Cortex of kidney (tissue), 1 donor: ENCODE data around the gene SNX7.

Source experiments
- DNase-seq: peaks from one replicate; lab custom pipeline; 2025; lab: John Stamatoyannopoulos, UW

Gene SNX7

DNA sequence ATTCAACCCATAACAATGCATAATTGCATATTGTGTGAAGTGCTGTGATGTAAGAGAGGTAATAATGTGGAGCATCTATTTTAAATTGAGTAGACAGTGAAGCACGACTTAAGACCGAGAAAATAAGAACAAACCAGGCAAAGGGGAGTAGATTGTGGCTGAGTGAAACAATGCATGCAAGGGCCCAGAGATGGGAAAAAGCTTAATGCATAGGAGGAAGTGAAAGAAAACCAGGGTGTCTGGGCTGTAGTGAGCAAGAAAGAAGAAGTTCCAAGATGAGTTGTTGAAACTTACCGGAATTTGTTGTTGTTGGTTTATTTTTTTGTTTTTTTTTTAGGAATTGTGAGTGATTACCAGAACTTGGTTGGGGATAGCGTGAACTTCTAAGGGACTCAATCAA is 104.7 kb downstream of the SNX7 start:
- DNase-seq = no peak

DNA sequence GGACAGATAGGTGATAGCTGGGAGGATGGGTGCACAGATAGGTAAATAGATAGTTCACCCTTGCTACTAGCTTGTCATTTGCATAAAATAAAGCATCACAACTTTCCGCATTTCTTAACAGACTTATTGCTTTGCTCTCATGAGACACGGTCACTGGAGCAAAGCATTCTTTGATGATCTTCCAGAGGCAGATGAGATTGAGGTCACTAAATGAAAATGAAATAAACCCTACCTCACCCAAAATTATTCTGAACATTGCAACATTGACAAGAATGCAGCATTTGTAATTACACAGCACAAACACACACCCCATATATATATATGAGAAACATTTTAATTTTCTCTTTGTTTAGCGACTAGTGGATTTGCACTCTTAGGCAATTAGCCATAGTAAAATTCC is 107.6 kb downstream of the SNX7 start:
- DNase-seq = no peak

DNA sequence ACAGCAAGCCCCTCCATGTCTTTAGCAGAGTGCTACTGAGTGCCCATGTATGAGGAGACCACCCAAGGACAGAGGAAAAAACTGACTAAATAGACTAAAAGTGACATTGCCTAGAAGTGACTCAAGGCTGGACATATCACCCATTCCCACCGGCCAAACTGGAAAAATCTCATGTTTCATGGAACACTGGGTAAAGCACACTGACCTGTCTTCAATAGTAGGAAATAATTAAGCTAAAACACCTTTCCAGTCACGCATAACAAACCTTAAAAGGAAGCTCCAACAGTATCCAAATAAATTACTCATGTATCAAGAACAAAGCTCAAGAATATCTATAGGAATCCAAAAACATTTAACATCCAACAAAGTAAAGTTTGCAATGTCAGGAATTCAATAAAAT is 120.4 kb downstream of the SNX7 start:
- DNase-seq = no peak

DNA sequence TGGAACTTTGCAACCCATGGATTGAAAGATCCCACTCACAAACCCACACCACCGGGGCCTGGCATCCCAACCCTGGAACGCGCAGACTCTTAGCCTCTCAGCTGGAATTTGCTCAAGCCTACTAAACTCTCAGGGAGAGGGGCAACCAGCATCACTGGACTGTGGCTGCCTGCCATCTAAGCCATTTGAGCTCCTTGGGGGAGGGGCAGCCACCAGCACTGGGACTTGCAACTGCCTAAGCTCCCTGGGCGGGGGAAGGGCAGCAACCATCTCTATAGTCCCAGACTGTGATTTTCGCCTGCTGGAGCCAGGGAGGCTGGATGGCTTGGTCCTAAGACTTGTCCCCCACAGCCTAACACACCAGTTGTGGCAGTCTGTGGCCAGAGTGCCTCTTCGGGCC is 122.3 kb downstream of the SNX7 start:
- no peak for DNase-seq

DNA sequence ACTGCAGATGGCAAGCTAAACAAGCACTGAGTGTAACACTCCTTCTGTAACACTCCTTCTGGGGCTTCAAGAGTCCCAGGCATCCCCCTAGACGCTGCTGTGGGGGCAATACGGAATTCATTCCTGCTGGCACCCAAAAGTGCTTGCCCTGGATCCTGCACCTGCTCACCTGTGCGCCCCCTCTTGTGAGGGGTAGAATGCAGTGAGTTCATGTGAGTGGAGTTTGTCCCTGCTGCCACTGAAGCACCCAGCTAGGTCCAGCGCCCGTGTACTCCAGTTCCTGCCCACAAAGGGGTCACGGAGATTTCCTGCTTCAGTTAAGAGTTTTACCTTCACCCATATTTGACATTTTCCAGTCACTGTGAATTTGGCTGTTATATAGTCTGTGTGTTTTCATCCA is 130.0 kb downstream of the SNX7 start:
- DNase-seq = no peak

GRCh38 chr1:98792123-98792522 is 130.6 kb downstream of the SNX7 start:
- no peak for DNase-seq

DNA sequence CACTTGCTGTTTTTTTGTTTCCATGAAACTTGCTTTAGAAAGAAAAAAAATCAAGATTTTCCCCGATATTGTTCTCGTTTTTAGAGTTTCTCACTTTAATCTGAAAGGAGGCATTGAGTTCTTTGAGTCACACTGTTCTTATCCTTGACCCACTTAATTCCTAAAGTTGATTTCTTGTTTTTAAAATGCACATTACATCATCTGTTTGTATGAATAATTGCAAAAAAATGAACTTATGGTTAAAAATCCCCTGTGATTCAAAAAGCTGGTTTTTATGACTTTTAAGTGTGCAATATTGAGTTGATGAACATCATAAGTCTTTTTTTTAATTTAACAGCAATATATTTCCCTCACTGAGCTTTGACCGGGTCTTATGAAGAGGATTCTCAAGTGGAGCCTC is 131.6 kb downstream of the SNX7 start:
- DNase-seq = no peak

GRCh38 chr1:98794196-98794886 is 132.8 kb downstream of the SNX7 start:
- no peak for DNase-seq

- DNase-seq = no peak
Measured at GRCh38 chr1:98796049-98796448, 134.5 kb downstream of the SNX7 start.

GRCh38 chr1:98797506-98797905 is 136.0 kb downstream of the SNX7 start:
- no peak for DNase-seq
